Fibroblast of skin of left biceps (primary cell): Measurements from ENCODE around the gene CCNT2.
"Not testable (repeated sequence)": the region's sequence is repeated elsewhere in the genome, so short reads cannot be mapped to it uniquely, and the experiment has no call there.

Experiments
- DNase-seq, 2 experiments: peaks; one replicate each; pipeline ENCODE4 v3.0.0-alpha.2; 2013; ENCODE audit warnings: low read depth in 2 of 2

CCNT2 gene

GRCh38 chr2:134975281-134976009, 56.8 kb downstream of the CCNT2 start:
- DNase-seq = no peak

GRCh38 chr2:134976074-134976702, 57.6 kb downstream of the CCNT2 start:
- no peak for DNase-seq

DNA sequence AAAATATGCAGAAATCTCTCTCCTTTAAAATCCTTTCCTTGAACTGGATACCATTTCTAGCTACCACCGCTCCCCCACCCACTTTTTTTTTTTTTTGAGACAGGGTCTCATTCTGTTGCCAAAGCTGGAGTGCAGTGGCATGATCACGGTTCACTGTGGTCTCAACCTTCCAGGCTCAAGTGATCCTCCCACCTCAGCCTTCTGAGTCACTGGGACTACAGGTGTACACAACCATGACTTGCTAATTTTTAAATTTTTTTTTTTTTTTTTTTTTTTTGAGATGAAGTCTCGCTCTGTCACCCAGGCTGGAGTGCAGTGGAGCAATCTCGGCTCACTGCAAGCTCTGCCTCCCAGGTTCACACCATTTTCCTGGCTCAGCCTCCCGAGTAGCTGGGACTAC, 58.5 kb downstream of the CCNT2 start:
- DNase-seq = not testable (repeated sequence)

DNA sequence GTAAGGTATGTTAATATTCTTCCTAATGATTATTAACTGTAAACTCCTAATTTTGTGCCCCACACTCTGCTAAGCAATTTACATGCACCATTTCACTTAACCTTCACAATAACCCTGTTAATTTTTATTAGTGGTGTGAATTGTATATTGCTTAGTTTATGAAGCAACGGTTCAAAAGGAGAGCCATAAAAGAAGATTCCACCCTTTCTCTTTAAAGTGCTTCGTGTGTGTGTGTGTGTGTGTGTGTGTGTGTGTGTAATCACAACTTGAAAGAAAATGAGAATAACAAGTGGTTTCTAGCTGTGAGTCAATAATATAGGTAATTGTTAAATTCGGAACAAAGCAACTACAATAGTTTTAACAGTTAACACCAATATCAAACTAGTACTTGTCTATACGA, 60.6 kb downstream of the CCNT2 start:
- no peak for DNase-seq

DNA sequence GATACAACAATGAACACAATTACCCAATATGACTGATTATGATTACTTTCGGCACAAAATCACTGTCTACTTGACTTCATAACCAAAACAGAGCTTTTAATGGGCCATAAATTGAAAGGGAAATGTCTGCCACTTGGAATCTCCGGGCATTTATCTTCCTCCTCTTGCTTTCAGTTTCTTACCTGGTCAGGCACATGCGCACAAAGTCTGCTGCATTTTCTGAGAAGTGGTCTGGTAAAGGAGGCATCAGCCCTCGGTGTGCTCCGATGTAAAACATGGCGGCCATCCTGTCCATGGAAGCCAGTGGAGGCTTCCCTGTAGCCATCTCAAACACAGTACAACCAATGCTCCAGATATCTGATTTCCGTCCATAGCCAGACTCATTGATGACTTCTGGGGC, 62.0 kb downstream of the CCNT2 start:
- no peak for DNase-seq

DNA sequence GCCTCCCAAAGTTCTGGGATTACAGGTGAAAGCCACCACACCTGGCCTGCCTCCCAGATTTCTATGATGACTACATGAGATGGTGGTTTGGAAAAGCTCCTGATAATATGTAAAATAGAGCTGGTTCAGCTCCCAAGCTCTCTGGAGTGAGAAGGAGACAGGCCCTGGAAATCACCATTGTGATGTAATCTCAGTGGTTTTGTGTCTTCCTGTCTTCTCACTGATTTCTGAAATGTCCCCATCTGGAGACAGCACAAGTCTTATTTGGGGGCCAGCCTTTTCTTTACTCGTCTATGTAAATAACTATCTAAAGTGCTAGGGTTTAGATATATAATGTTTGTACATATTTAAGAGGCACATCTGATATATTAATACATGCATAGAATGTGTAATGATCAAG, 64.0 kb downstream of the CCNT2 start:
- DNase-seq = no peak

- no peak for DNase-seq
Measured at GRCh38 chr2:134985061-134985460, 66.4 kb downstream of the CCNT2 start.

- peak in 1 of 2 experiments; percentile 3 for DNase-seq
Measured at GRCh38 chr2:134988994-134989605, 70.5 kb downstream of the CCNT2 start.

GRCh38 chr2:134999521-134999920, 80.9 kb downstream of the CCNT2 start:
- DNase-seq = no peak

DNA sequence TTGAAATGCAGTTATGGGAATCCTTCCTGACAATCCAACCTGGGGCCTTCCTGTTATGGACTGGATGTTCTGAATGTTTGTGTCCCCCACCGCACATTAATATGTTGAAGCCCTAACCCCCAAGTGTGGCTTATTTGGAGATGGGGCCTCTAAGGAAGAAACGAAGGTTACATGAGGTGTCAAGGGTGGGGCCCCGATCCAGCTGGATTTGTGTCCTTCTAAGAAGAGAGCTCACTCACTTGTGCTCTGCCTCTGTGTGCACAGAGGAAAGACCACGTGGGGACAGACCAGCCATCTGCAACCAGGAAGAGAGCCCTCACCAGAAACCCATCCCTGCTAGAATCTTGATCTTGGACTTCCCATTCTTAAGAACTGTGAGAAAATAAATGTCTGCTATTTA, 84.2 kb downstream of the CCNT2 start:
- no peak for DNase-seq

DNA sequence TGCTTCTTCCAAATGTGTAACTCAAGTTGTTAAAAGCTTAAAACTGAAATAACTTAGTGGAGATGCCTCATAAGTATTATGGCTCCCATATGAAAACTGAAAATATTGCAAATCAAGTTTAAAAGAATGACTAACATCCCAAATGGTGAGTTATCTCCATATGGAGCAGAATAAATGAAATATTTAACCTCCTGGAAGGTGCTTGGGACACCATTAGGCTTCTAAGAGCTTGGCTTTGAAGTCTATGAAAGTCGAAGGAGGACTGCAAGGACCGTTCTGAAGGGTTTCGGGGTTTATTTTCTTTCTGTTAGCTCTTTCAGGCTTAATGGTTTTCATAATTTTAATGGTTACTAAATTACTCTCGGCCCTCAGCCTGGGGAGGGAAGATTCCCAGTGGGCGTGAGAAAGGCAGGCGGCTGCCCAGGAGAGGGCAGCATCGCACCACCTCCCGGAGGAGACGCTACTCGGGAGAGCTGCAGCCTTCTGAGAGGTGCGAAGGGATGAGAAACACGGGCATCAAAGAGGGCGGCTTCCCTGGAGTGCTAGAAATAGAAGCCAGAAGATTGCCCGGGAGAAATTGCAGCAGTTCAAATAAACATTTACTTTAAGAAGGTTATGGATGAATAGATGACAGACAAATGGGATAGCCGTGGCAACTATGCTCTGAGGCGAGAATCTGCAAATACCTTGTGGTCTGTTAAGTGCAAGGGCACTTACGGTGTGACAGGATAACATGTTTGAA, 85.6 kb downstream of the CCNT2 start:
- DNase-seq = peak; percentile 4 to 22

DNA sequence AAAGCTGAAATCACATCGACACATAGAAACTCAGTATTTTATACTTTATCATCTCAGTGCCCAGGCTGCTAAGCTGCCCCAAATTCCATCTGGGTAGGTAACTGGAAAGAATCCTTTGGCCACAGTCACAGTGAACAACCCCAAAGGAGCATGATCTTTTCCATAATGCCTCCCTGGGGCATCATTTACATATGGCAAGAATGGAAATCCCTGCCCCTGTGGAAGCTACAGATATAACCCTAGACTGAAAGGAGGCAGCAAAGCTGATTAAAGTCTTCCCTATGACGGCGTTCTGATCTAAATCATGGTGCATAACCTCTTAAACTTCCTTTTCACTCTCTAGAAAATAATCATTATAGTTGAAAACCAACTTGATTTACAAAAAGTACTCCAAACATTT, 87.1 kb downstream of the CCNT2 start:
- DNase-seq = no peak
